Measurements from ENCODE around the gene COASY.
A peak's percentile ranks its signal among the peaks of the same experiment; 100 is the strongest.

COASY gene

DNA sequence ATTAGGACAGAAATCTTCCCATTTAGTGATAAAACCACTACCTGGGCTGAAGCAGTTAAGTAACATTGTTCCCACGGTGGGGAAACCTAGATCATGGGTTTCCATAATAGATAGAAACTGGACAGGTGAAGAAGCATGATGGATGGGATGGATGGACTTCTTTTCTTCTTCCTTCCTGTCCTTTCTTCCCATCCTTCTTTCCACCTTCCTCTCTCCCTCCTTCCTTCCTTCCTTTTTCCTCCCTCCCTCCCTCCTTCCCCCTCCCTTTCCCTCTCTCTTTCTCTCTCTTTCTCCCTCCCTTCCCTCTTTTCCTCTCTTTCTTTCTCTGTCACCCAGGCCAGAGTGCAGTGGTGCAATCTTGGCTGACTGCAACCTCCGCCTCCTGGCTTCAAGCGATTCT, 12.5 kb downstream of the COASY start:
- DNase-seq (ENCODE audit: low read depth): no peak

GRCh38 chr17:42577140-42577531, 15.2 kb downstream of the COASY start:
- DNase-seq (ENCODE audit: low read depth): no peak

- peak; percentile 98 for DNase-seq (ENCODE audit: low read depth)
These were observed 15.8 kb downstream of the COASY start, which contains the start of gene PSMC3IP for GRCh38 chr17:42577532-42578281. Gene PSMC3IP, minus strand, starts transcription at chr17:42577729. Its CDS starts 43 bp downstream, at chr17:42577686.

GRCh38 chr17:42578282-42578869, 16.4 kb downstream of the COASY start:
- peak; percentile 86 for DNase-seq (ENCODE audit: low read depth)

- no peak for DNase-seq (ENCODE audit: low read depth)
These were observed 18.0 kb downstream of the COASY start for GRCh38 chr17:42579794-42580551.

GRCh38 chr17:42581744-42582270, 19.9 kb downstream of the COASY start:
- DNase-seq (ENCODE audit: low read depth): no peak

GRCh38 chr17:42584880-42585279, 22.9 kb downstream of the COASY start:
- no peak for DNase-seq (ENCODE audit: low read depth)

DNA sequence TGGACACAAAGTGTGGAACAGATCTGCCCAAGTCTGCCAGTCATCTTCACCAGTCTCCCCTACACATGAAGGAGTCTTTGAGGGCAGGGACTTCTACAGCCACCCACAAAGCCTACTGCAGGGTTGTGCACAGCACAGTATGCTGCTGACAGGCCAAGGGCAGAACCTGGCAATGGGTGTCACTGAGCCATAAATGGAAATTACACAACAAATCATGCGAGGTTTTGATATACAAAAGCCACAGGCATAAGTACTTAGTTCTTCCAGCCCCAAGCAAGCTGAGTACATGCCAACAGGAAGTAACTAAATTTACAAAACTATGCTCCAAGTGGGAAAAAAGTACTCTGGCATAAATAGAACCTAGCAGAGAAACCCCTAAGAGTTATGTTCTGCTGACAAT, 23.4 kb downstream of the COASY start:
- DNase-seq (ENCODE audit: low read depth): no peak

DNA sequence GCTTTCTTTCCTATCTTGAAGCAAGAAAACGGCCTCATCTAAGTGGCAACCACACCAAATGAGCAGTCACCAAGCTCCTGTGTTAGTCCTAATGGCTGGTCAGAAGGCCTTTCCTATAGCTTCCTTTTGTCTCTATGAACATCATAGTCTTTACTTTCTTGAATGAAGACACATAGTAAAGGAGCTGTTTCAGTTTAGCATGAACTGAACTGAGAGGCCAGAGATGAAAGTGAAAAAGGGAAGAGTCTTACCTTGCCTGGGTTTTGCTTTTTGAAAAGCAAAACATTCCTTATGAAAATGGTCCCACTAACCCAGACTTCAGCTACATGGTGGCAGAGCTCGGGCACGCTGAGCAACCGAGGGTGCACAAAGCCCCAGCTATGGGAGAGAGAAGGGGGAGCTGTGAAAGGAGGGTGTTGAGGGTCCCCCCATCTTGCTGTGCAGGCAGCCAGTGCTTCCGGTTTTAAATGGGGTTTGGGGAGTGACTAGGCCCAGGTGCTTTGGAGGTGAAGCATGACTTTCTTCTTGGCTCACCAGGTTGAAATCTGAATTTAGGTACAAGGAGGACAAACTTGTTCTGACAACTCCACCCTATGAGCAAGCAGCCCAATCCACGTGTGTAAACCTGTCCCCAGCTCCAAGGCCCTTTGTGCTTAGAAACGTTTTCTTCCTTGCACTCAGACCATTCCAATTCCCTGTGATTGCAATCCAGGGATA, 24.7 kb downstream of the COASY start:
- DNase-seq (ENCODE audit: low read depth): no peak

GRCh38 chr17:42590886-42591285, 28.9 kb downstream of the COASY start:
- no peak for DNase-seq (ENCODE audit: low read depth)

GRCh38 chr17:42591411-42591810, 29.5 kb downstream of the COASY start:
- DNase-seq (ENCODE audit: low read depth): no peak

DNA sequence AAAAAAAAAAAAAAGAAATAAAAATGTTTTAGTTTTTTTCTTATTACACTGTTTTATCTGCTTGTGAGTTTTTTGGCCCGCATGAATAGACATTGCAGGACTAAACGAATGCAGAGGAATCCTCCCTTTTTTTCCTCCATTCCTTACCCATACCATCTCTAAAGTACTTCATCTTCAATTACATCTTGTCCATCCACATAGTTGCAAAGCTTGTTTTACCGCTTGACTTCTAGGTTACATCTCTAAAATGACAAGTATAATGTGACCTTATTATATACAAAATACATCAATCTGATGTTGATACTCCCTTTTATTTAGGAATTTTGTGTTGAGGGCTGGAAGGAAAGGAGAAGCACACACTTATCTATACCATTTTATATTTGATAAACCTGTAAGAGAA, 34.4 kb downstream of the COASY start:
- DNase-seq (ENCODE audit: low read depth): no peak

DNA sequence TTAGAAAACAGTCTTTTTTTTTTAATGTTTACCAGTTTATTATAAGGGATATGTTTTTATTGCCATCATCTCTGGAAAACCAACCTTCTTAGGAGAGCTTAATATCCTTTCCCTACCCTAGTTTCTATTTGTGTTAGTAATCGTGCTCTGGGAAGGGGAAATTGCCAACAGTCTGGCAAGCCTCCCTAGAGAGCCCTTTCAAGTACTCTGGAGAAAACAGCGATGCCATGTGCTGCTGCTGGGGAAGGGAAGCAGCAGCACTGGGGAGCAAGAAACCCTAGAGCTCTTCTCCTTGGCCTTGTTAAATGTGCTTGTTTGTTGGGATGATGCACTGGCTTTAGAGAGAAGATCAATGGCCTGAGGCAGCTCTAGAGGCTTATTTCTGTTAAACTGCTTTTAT, 37.0 kb downstream of the COASY start:
- DNase-seq (ENCODE audit: low read depth): no peak

GRCh38 chr17:42603318-42603717, 41.4 kb downstream of the COASY start:
- no peak for DNase-seq (ENCODE audit: low read depth)

- DNase-seq (ENCODE audit: low read depth): no peak
These were observed 45.8 kb downstream of the COASY start for GRCh38 chr17:42607769-42608168.

DNA sequence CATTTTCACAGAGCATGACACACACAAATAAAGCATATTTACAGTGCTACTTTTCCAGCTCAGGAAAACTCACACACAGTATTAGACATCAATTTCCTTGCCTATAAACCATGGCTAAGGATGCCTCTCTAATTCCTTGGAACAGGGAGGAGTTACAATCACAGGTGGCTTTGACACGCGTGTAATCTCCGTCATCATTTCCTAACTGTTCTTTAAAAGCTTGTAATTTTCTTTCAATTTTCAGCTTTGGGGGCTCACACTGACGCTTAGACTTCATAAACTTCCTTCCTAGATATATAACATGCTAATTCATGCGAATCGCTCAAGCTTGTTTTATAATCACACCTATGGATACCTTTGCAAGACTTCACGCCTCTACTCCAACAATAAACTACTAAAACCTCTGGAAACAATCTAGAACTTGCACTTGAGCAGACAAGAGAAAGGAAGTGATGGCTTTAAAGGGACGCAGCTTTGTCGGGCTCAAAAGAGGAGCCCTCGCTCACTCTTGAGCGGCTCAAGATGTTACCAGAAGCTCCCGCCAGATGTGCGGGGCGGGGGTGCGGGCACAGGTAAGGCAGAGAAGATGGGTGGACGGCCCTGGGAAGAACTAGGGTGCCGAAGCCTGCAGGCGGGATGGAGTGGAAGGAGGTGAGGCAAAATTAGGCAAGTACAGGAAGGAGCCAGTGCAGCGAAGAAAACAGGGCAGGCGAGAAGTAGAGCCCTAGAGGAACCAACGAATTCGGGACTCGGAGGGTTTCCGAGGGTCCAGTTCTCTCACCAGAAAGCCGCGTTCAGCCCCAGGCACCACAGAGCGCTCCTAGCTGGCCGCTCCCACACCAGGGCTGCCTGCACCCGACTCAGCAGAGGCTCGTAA, 46.6 kb downstream of the COASY start:
- peak; percentile 36 for DNase-seq (ENCODE audit: low read depth)

DNA sequence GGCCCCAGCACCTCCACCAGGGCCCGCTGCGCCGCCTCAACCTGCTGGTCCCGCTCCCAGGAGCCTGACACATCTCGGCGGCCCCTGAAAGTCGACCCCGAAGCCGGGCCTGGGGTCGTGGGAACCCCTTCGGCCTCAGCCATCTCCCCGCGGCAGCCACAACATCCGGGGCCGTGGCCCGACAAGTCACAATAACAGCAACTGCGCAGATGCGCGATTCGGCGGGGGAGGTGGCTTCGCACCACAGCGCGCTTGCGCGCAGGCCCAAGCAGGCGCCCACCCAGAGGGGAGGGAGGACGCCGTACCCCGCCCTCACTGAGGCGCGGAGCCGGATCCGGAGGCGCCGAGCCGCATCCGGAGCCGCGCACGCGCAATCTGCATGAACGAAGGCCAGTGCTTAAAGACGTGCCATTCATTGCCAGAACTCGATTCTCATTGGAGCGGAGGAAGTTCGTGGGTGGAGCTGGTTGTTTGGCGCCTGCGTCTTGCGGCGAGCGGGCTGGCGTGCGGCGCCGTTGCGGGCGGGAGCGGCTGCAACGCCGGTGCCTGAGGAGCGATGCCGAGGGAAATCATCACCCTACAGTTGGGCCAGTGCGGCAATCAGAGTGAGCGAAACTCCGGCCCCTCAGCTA, 47.4 kb downstream of the COASY start, which contains the start of the genes RETREG3 and TUBG1:
TSS of gene RETREG3 (minus strand) at position 193 of the 632 bp plus-strand sequence. CDS start at position 143, 50 bp downstream.
TSS of gene TUBG1 (plus strand) at position 502 of the 632 bp plus-strand sequence. CDS start at position 557, 55 bp downstream.
- peak; percentile 100 for DNase-seq (ENCODE audit: low read depth)

DNA sequence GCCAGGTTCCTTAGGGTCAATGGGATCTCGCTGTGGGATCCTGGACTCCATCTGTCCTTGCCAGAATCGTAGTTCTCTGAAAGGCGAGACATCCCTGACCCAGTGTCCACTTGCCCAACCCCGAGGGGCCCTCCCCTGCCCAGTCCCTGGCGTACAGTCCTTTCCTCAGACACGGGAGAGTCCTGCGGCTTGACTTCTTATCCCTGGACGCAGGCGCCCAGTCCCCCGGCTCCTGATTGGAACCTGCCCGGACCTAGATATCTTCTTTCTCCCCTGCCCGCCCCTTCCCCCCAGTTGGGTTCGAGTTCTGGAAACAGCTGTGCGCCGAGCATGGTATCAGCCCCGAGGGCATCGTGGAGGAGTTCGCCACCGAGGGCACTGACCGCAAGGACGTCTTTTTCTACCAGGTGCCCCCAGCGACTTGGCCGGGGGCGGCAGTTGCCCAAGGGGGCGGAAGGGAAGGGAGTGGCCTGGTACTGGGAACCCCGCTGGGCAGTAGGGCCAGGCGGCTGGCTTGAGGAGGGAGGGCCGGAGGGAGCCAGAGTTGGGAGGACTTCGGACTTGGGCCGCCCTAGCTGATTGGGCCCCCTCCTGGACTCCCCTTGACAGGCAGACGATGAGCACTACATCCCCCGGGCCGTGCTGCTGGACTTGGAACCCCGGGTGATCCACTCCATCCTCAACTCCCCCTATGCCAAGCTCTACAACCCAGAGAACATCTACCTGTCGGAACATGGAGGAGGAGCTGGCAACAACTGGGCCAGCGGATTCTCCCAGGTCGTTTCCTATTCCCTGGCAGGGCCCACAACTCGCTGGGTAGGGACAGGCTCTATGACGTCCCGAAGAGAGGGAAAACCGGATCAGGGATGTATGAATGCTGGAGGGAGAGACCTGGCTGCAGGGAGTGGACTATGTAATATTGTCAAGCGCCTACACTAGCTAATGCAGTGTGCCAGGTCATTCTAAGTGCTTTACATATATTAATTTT, 48.2 kb downstream of the COASY start:
- DNase-seq (ENCODE audit: low read depth): peak; percentile 18

DNA sequence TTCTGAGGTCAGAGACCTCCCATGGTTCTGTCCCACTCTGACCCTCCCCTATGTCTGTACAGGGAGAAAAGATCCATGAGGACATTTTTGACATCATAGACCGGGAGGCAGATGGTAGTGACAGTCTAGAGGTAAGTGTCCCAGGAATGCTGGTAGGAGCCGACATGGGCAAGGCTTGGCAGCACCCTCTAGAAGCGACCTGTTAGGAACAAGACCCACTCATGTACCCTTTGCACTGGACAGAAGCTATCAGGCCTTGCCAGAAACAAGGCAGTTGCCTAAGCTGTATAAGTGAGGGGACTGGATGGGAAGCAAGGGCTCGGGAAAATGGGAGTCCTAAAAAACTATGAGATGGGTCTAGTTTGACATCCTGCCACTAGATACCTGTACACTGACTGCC, 50.1 kb downstream of the COASY start:
- DNase-seq (ENCODE audit: low read depth): no peak
